ENCODE data around the gene SCYGR2. TPM values are rescaled to one million over a fixed set of nuclear protein-coding genes. Genes with fewer than 3 reads are reported as not detected.

The SCYGR2 gene
- total RNA-seq, 4 donors from 2014 or later: not detected

DNA sequence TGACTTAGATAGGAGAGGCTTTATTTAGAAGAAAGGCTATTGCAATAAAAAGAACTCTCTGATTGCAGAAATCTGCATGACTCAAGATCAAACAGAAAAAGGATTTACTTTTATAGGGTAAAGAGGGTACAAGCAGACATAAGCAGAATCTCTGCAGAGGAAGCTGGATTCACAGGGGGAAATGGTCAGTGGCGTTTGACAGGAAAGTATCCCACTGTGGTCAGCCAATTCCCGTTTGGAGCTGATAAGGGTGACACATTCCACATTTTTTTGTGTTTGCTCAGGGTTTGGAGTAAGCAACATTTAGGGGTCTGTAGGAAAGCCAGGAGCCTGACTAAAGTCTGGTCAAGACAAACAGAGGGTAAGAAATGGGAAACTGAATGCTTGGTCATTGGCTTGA, 44.0 kb downstream of the SCYGR2 start:
- Histone ChIP-seq H3K36me3 (no peaks in the 10 kb centered on the region), H3K27me3 (no peaks in the 10 kb centered on the region), H3K27ac (no peak overlapping the region), H3K4me1 (no peaks in the 10 kb centered on the region), H3K9me3 (no peaks in the 10 kb centered on the region), H3K4me3 (no peak overlapping the region)
- WGBS, 2 donors (ENCODE audit: low coverage in 1 of 2): 0 to 14% methylated on average over 2 of the region's 2 CpGs
- TF ChIP-seq, protein P1, sequence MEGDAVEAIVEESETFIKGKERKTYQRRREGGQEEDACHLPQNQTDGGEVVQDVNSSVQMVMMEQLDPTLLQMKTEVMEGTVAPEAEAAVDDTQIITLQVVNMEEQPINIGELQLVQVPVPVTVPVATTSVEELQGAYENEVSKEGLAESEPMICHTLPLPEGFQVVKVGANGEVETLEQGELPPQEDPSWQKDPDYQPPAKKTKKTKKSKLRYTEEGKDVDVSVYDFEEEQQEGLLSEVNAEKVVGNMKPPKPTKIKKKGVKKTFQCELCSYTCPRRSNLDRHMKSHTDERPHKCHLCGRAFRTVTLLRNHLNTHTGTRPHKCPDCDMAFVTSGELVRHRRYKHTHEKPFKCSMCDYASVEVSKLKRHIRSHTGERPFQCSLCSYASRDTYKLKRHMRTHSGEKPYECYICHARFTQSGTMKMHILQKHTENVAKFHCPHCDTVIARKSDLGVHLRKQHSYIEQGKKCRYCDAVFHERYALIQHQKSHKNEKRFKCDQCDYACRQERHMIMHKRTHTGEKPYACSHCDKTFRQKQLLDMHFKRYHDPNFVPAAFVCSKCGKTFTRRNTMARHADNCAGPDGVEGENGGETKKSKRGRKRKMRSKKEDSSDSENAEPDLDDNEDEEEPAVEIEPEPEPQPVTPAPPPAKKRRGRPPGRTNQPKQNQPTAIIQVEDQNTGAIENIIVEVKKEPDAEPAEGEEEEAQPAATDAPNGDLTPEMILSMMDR (IDR thresholded peaks at IDR 0.05): no peak
- TF ChIP-seq POLR2AphosphoS5 (IDR thresholded peaks at IDR 0.05) (no peak), POLR2A (IDR thresholded peaks at IDR 0.05) (no peak), EP300 (IDR thresholded peaks at IDR 0.05) (no peak)
- no peak for ATAC-seq

DNA sequence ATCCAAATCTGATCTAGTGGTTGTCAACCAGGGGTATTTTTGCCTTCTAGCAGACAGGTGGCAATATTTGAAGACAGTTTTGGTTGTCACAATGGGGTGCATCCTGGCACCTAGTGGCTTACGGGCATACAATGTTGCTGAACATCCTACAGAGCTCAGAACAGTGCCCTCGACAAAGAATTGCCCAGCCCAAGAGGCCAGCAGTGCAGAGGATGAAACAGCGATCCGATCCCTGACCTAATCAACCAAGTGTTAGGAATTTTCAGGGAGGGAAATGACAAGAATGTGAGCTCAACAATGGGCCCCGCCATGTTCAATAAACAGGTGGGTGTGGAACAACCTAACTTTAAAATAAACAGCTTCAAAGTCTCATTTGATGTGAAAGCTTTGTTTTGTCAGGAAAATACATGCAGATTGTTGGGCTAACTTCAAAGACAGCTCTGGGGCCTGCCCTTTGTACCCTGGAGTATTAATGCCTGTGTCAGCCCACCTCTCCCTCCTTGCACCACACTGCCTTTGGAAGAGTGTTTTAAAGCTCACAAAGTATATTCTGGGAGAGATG, 45.4 kb downstream of the SCYGR2 start:
- no peak overlapping the region for H3K4me3 ChIP-seq
- no peaks in the 10 kb centered on the region for H3K9me3 ChIP-seq
- TF ChIP-seq POLR2AphosphoS5 (IDR thresholded peaks at IDR 0.05): no peak
- TF ChIP-seq POLR2A (IDR thresholded peaks at IDR 0.05): no peak
- TF ChIP-seq, protein P1 (IDR thresholded peaks at IDR 0.05): no peak
- TF ChIP-seq EP300 (IDR thresholded peaks at IDR 0.05): no peak
- no peaks in the 10 kb centered on the region for H3K27me3 ChIP-seq
- no peaks in the 10 kb centered on the region for H3K36me3 ChIP-seq
- no peak overlapping the region for H3K27ac ChIP-seq
- 64 to 91% methylated on average over 1 to 2 of the region's 5 CpGs for WGBS, 2 donors (ENCODE audit: low coverage in 1 of 2)
- H3K4me1 ChIP-seq: no peaks in the 10 kb centered on the region
- no peak for ATAC-seq

Other genes with a start within 250 kb of the SCYGR2 start
- gene TM4SF20, start 219.6 kb upstream of the SCYGR2 start, total RNA-seq: not detected
- gene SCYGR1, start 210.9 kb upstream of the SCYGR2 start, total RNA-seq: not detected
- 10 to 100 TPM; 26.0 to 73.1 (median 53.0) TPM for gene AGFG1, start 126.7 kb upstream of the SCYGR2 start, total RNA-seq
- not detected for gene SCYGR3, start 15.9 kb downstream of the SCYGR2 start, total RNA-seq
- gene SCYGR4, start 18.6 kb downstream of the SCYGR2 start, total RNA-seq: under 1 TPM in 1 of 4 donors, not detected in 3; 0.62 TPM
- gene SCYGR5, start 67.9 kb downstream of the SCYGR2 start, total RNA-seq: not detected
- 1 to 10 TPM in 2 of 4 donors, under 1 TPM in 1, not detected in 1; 0.69 to 3.5 (median 1.8) TPM for gene SLC19A3, start 119.1 kb downstream of the SCYGR2 start, total RNA-seq
- not detected for gene SCYGR6, start 125.9 kb downstream of the SCYGR2 start, total RNA-seq
- gene SCYGR7, start 129.4 kb downstream of the SCYGR2 start, total RNA-seq: not detected
- gene SCYGR8, start 147.0 kb downstream of the SCYGR2 start, total RNA-seq: not detected
- 1 to 10 TPM in 1 of 4 donors, not detected in 3; 3.1 TPM for gene CCL20, start 214.9 kb downstream of the SCYGR2 start, total RNA-seq

Measured in gastroesophageal sphincter (tissue), 4 donors.